ENCODE measurements around the gene TAX1BP1.

Gene TAX1BP1

DNA sequence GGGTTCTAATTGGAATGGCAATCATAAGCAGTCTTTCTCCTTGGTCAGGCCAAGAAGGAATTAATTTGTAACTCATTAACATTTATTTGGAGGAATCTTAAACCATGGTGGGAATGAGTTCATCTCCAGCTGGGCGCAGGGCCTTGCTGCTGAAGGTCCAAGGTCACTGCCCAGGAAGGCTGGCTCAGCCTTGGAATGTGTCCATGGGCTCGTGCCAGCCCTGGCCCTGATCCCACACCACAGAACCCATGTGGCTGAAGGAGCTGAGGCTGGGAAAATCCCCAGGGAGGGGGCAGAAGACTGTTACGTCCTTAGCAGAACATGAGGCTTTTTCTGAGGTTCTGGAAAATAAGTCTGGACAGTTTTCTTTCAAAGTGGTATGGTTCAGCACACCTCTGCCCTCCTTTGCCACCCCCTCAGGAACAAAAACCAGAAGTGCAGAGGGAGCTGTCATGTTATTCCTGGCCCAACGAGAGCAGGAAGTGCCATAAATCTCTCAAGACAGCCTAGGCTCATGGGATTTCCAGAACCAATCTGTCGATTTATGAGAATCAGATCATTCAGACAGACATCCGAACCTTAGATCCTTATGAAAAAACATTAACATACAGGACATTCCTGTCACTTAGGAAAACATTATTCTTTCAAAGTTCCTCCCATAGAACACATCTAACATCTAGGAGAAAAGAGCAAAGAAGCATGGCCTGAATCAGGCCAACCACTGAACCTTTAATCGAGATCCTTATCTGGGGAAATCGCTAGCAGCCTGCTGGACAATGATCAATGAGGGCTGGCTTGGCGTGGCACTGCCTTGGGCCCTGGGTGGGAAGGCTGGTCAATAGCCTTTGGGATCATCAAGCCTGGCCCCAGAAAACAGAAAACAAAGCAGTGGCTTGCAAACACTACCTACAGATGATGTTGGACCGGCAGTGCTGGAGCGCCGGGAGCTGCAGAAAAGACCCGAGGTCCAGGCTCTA lies 134.3 kb downstream of the TAX1BP1 start:
- H3K27ac ChIP-seq = peak overlapping the region; percentile 25; the same call in 1 of the 2 replicates
- no peak for TF ChIP-seq ZFX (IDR thresholded peaks at IDR 0.05)
- TF ChIP-seq, protein P1, sequence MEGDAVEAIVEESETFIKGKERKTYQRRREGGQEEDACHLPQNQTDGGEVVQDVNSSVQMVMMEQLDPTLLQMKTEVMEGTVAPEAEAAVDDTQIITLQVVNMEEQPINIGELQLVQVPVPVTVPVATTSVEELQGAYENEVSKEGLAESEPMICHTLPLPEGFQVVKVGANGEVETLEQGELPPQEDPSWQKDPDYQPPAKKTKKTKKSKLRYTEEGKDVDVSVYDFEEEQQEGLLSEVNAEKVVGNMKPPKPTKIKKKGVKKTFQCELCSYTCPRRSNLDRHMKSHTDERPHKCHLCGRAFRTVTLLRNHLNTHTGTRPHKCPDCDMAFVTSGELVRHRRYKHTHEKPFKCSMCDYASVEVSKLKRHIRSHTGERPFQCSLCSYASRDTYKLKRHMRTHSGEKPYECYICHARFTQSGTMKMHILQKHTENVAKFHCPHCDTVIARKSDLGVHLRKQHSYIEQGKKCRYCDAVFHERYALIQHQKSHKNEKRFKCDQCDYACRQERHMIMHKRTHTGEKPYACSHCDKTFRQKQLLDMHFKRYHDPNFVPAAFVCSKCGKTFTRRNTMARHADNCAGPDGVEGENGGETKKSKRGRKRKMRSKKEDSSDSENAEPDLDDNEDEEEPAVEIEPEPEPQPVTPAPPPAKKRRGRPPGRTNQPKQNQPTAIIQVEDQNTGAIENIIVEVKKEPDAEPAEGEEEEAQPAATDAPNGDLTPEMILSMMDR (conservative IDR thresholded peaks at IDR 0.05) = no peak

DNA sequence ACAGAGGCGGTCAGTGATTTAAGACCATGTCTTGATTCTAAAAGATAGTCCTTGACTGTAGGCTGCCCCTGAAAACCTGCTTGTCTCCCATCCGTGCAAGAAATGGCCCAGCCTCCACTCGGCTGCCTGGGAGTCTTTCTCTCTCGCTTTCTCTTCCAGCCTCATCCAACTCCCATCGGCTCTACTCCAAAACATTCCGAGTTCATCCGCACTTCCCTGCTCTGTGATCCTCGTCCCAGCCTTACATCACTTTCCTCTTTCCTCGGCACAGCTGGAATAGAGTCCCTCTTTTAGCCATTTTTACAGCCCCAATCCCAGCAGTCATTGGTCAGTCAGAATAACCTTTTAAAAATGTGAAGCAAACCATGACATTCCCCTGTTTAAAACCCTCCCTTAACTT lies 135.1 kb downstream of the TAX1BP1 start:
- TF ChIP-seq ZFX (IDR thresholded peaks at IDR 0.05) = no peak
- TF ChIP-seq, protein P1 (conservative IDR thresholded peaks at IDR 0.05) = no peak
- H3K27ac ChIP-seq = no peak overlapping the region

DNA sequence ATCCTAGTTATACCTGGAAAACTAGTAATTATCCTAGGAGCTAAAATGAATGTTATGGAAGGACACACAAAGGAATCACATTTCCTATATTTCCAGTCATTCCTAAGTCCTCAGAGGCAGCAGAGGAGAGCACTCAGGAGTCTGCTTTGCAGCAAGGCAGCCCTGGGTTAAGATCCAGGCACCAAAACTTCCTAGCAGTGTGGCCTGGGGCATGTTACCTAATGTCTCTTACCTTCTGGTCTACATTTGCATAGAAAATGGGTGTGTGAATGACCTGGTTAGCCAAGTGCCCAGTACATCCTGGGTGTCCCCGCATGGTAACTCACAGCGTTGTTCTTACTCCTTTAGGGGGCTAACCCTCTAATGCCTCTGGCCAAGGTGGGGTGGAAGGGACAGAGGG lies 135.9 kb downstream of the TAX1BP1 start:
- TF ChIP-seq ZFX (IDR thresholded peaks at IDR 0.05) = no peak
- TF ChIP-seq, protein P1 (conservative IDR thresholded peaks at IDR 0.05) = no peak
- no peak overlapping the region for H3K27ac ChIP-seq

DNA sequence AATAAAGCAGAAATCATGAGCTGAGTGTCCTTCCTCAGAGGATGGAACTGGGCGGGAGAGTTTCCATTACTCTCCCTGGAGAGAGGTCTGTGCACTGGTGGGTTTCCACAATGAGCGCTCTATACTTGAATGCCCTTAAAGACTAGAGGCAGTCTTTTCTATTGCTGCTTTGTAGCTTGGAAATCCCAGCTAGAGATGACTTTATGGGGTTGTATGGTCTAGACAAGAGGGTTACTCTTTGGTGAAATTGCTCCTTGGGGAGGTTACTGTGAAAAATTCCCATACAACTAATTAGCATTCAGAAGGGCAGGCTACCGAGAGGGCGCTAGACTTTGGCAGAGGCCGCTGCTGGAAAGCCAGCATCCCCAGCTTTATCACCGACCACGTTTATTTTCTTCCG lies 136.8 kb downstream of the TAX1BP1 start:
- H3K27ac ChIP-seq = no peak overlapping the region
- TF ChIP-seq, protein P1 (conservative IDR thresholded peaks at IDR 0.05) = no peak
- TF ChIP-seq ZFX (IDR thresholded peaks at IDR 0.05) = no peak

Data from C4-2B (cell line).